22Rv1 (cell line): ENCODE data around the gene EFCAB5.
"Not testable (repeated sequence)": the region's sequence is repeated elsewhere in the genome, so short reads cannot be mapped to it uniquely, and the experiment has no call there.

Experiments
- H3K27ac ChIP-seq: fragments of 450-650 bp; 2 replicates; pipeline ENCODE4 v1.5.1; 2017
- CTCF ChIP-seq: fragments of 450-650 bp; IDR thresholded peaks from 2 replicates; pipeline ENCODE4 v1.5.1; 2017; ENCODE audit warnings: mild to moderate bottlenecking
- ZFX ChIP-seq: fragments of 450-650 bp; IDR thresholded peaks from 2 replicates; pipeline ENCODE4 v1.6.1; 2017; ENCODE audit warnings: antibody characterized with exemption, borderline replicate concordance

EFCAB5 gene

GRCh38 chr17:30064738-30065137 lies 123.3 kb downstream of the EFCAB5 start:
- H3K27ac ChIP-seq: no peak overlapping the region
- TF ChIP-seq ZFX: no peak
- TF ChIP-seq CTCF: no peak

GRCh38 chr17:30068465-30068864 lies 127.0 kb downstream of the EFCAB5 start:
- no peak for TF ChIP-seq CTCF
- no peak overlapping the region for H3K27ac ChIP-seq

- H3K27ac ChIP-seq: no peak overlapping the region
- no peak for TF ChIP-seq ZFX
- no peak for TF ChIP-seq CTCF
These were observed 132.8 kb downstream of the EFCAB5 start for GRCh38 chr17:30074254-30074653.

DNA sequence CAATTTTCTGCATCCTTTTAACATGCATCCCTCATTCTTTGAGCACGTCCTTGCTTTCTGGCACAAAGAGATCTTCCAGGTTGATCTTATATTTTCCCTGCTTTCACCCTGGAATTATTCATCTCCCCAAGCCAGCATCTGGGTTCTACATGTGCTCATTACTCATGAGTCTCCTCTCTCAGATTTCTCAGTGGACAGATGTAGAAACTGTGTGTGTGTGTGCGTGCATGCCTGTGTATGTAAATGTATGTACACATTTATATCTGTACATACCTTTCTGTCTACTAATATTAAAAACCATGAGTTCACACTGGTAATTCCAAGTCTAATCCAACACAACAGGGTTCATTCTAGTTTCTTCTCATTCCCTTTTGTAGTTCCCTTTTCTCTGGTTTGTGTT lies 133.3 kb downstream of the EFCAB5 start:
- no peak overlapping the region for H3K27ac ChIP-seq
- TF ChIP-seq ZFX: no peak
- no peak for TF ChIP-seq CTCF

GRCh38 chr17:30082773-30083172 lies 141.3 kb downstream of the EFCAB5 start:
- TF ChIP-seq ZFX: no peak
- TF ChIP-seq CTCF: no peak
- H3K27ac ChIP-seq: no peak overlapping the region

GRCh38 chr17:30084788-30085187 lies 143.4 kb downstream of the EFCAB5 start:
- TF ChIP-seq ZFX (no peak), CTCF (no peak)
- H3K27ac ChIP-seq: no peak overlapping the region

DNA sequence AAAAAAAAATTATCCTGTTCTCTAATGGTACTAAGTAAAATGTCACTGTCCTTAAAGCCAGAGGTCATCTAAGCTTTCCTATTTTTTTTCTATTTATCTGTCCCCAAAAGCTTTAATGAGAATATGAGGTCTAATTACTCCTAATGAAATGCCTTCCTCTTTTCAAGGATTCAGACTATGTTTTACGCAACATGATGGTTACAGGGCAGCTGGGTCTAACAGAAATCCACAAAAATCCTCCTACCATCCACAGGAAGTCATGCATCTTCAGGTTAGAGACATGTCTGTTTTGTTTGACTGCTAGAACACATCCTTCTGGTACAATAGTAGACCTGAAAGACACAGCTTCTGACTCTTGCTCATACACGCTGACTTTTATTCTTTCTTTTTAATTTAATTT lies 145.5 kb downstream of the EFCAB5 start:
- no peak overlapping the region for H3K27ac ChIP-seq
- TF ChIP-seq ZFX: no peak
- TF ChIP-seq CTCF: no peak

- H3K27ac ChIP-seq: not testable (repeated sequence)
These were observed 146.0 kb downstream of the EFCAB5 start for GRCh38 chr17:30087431-30087830.
